NCI-H1105 (cell line): ENCODE data around the gene CACNA1F.

ENCODE experiments used
- DNase-seq: peaks from one replicate; lab custom pipeline; 2025; lab: John Stamatoyannopoulos, UW

Gene CACNA1F

GRCh38 chrX:49257846-49258748 is 25.0 kb upstream of the CACNA1F start:
- DNase-seq, result no peak

GRCh38 chrX:49257074-49257790 is 24.1 kb upstream of the CACNA1F start:
- no peak for DNase-seq

GRCh38 chrX:49256268-49256995 is 23.3 kb upstream of the CACNA1F start:
- DNase-seq, result no peak

- DNase-seq, result no peak
Measured at GRCh38 chrX:49254639-49255038, 21.5 kb upstream of the CACNA1F start.

- DNase-seq, result no peak
Measured at GRCh38 chrX:49251325-49251724, 18.2 kb upstream of the CACNA1F start.

GRCh38 chrX:49250578-49250977 is 17.4 kb upstream of the CACNA1F start:
- DNase-seq, result no peak

- DNase-seq, result no peak
Measured at GRCh38 chrX:49250066-49250465, 16.9 kb upstream of the CACNA1F start.

GRCh38 chrX:49249616-49250015 is 16.5 kb upstream of the CACNA1F start:
- no peak for DNase-seq

- DNase-seq, result no peak
Measured at GRCh38 chrX:49249071-49249470, 15.9 kb upstream of the CACNA1F start.

- DNase-seq, result no peak
Measured at GRCh38 chrX:49247916-49248811, 15.0 kb upstream of the CACNA1F start.

- DNase-seq, result no peak
Measured at GRCh38 chrX:49247346-49247745, 14.2 kb upstream of the CACNA1F start.

- DNase-seq, result no peak
Measured at GRCh38 chrX:49246541-49246940, 13.4 kb upstream of the CACNA1F start.

GRCh38 chrX:49244207-49244606 is 11.1 kb upstream of the CACNA1F start:
- no peak for DNase-seq

- no peak for DNase-seq
Measured at GRCh38 chrX:49243166-49243565, 10.0 kb upstream of the CACNA1F start.

- DNase-seq, result no peak
Measured at GRCh38 chrX:49242545-49243066, 9.5 kb upstream of the CACNA1F start.

GRCh38 chrX:49238735-49239134 is 5.6 kb upstream of the CACNA1F start:
- DNase-seq, result no peak

GRCh38 chrX:49237060-49237459 is 3.9 kb upstream of the CACNA1F start:
- no peak for DNase-seq

GRCh38 chrX:49233887-49234555 is 881 bp upstream of the CACNA1F start:
- DNase-seq, result no peak

- no peak for DNase-seq
Measured at GRCh38 chrX:49232525-49232924, 615 bp downstream of the CACNA1F start.

GRCh38 chrX:49231333-49232000 is 1.7 kb downstream of the CACNA1F start:
- no peak for DNase-seq
